Testis (tissue), 2 donors: ENCODE data around the gene SLC2A6.

Experiments
- POLR2A ChIP-seq: fragments of 450-650 bp; IDR thresholded peaks from one replicate; pipeline ENCODE4 v1.6.1; 2017; ENCODE audit warnings: antibody characterized with exemption, mild to moderate bottlenecking, moderate library complexity
- TF ChIP-seq, protein P1 (sequence below), 3 experiments: fragments of 450-650 bp in 2 of 3; fragments of 200-600 bp in 1 of 3; sonication (generic) in 1 of 3; IDR thresholded peaks; one replicate each; pipeline ENCODE4 v1.5.1; 2016 to 2019; ENCODE audit warnings: antibody characterized with exemption in 3 of 3, mild to moderate bottlenecking in 2 of 3, moderate library complexity in 1 of 3

DNA sequence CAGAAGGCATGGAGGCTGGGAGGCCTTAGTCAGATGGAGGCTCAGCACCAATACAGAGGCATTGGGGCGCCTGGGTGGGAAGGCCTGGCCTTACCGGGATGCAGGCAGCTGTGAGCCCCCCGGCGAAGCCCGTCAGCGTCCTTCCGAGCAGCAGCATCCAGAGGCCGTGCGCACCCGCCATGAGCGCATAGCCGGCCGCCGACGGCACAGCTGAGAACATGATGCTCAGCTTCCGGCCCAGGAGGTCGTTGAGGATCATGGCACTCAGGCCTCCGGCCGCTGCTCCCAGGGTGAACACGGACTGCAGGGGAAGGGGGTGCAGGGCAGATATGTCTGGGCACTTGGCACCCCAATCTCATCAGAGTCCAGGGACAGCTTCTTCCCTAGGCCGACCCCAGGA lies 2.0 kb downstream of the SLC2A6 start:
- TF ChIP-seq, protein P1, sequence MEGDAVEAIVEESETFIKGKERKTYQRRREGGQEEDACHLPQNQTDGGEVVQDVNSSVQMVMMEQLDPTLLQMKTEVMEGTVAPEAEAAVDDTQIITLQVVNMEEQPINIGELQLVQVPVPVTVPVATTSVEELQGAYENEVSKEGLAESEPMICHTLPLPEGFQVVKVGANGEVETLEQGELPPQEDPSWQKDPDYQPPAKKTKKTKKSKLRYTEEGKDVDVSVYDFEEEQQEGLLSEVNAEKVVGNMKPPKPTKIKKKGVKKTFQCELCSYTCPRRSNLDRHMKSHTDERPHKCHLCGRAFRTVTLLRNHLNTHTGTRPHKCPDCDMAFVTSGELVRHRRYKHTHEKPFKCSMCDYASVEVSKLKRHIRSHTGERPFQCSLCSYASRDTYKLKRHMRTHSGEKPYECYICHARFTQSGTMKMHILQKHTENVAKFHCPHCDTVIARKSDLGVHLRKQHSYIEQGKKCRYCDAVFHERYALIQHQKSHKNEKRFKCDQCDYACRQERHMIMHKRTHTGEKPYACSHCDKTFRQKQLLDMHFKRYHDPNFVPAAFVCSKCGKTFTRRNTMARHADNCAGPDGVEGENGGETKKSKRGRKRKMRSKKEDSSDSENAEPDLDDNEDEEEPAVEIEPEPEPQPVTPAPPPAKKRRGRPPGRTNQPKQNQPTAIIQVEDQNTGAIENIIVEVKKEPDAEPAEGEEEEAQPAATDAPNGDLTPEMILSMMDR (IDR thresholded peaks at IDR 0.05), result no peak
- no peak for TF ChIP-seq POLR2A
